H1 (cell line): ENCODE measurements around the gene KRT7.

ENCODE experiments used
- TEAD4 ChIP-seq: IDR thresholded peaks from 2 replicates; pipeline ENCODE4 v1.6.1; 2012; ENCODE audit warnings: low read depth, low read length, inconsistent platforms, mixed read lengths
- TF ChIP-seq, protein P1 (sequence below), 3 experiments: IDR thresholded peaks; 1 replicate in 2 of 3; 2 replicates in 1 of 3; pipeline versions ENCODE4 v1.5.1 to v1.6.1; 2011; ENCODE audit warnings: low read length in 3 of 3, mild to moderate bottlenecking in 3 of 3, inconsistent platforms in 2 of 3, low read depth in 1 of 3, moderate library complexity in 1 of 3; ENCODE audit not compliant: insufficient read depth in 1 of 3; ENCODE audit errors: control extremely low read depth in 1 of 3

DNA sequence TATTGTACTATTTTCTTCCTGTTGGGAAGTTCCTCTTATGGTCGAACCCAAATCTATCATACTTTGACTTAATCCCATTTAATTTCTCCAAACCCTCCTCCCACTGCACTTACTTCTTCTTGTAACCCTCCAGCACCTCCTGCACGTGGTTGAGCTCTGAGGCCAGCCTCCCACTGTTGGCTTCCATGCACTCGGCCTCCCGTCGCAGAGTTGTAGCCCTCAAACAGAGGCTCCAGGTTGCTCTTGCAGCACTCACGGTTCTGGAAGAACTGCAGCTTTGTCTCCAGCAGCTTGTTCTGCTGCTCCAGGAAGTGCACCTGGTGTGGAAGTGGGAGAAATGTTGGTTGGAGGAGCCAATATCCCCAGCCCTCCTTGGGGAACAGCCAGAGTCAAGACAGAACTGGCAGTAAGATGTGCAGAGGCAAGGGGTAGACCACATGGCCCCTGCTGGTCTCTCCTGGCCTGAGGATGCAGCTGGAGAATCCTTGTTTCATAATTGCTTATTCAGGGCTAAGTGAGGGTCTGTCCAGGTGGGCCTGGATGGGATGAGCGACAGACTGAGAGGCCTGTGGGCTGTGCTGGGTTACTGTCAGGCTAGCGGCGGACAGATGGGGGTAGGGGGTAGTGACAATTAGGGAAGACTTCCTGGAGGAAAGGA lies 23.0 kb downstream of the KRT7 start:
- TF ChIP-seq, protein P1, sequence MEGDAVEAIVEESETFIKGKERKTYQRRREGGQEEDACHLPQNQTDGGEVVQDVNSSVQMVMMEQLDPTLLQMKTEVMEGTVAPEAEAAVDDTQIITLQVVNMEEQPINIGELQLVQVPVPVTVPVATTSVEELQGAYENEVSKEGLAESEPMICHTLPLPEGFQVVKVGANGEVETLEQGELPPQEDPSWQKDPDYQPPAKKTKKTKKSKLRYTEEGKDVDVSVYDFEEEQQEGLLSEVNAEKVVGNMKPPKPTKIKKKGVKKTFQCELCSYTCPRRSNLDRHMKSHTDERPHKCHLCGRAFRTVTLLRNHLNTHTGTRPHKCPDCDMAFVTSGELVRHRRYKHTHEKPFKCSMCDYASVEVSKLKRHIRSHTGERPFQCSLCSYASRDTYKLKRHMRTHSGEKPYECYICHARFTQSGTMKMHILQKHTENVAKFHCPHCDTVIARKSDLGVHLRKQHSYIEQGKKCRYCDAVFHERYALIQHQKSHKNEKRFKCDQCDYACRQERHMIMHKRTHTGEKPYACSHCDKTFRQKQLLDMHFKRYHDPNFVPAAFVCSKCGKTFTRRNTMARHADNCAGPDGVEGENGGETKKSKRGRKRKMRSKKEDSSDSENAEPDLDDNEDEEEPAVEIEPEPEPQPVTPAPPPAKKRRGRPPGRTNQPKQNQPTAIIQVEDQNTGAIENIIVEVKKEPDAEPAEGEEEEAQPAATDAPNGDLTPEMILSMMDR (IDR thresholded peaks at IDR 0.05; ENCODE audit: control extremely low read depth in 1 of 3, insufficient read depth in 1 of 3, low read depth in 1 of 3, low read length in 3 of 3) = no peak
- TF ChIP-seq TEAD4 = no peak
